ENCODE results near the gene VIL1.
A peak's percentile ranks its signal among the peaks of the same experiment; 100 is the strongest.

- TF ChIP-seq CTCF (conservative IDR thresholded peaks at IDR 0.05; ENCODE audit: low read depth, low read length) (no peak), POLR2A (IDR thresholded peaks at IDR 0.05; ENCODE audit: low read depth, low read length) (no peak), RAD21 (IDR thresholded peaks at IDR 0.05; ENCODE audit: low read length) (no peak), MXI1 (IDR thresholded peaks at IDR 0.05; ENCODE audit: borderline replicate concordance, low read depth, low read length) (no peak), BHLHE40 (IDR thresholded peaks at IDR 0.05; ENCODE audit: low read depth, low read length) (no peak), RFX5 (IDR thresholded peaks at IDR 0.05; ENCODE audit: low read depth, low read length) (no peak), NFE2L2 (IDR thresholded peaks at IDR 0.05; ENCODE audit: low read depth, low read length) (no peak), SMC3 (IDR thresholded peaks at IDR 0.05; ENCODE audit: low read depth, low read length) (no peak), USF2 (IDR thresholded peaks at IDR 0.05; ENCODE audit: low read depth, low read length) (no peak), CEBPB (IDR thresholded peaks at IDR 0.05; ENCODE audit: low read depth, low read length) (peak; percentile 28; the same call in 1 of the 2 replicates), ELK1 (IDR thresholded peaks at IDR 0.05; ENCODE audit: borderline replicate concordance, low read depth, low read length) (no peak), FOS (IDR thresholded peaks at IDR 0.05; ENCODE audit: low read depth, low read length) (no peak), RCOR1 (IDR thresholded peaks at IDR 0.05; ENCODE audit: insufficient replicate concordance, low read length) (no peak)
These were observed 23.5 kb upstream of the VIL1 start for GRCh38 chr2:218395456-218395825.
